Renal cortex interstitium (tissue), 11 donors: ENCODE results near the gene SLC16A3. TPM values are rescaled to one million over a fixed set of nuclear protein-coding genes. Genes with fewer than 3 reads are reported as not detected.

ENCODE experiments used
- DNase-seq, 11 donors: peaks; one replicate each; pipeline ENCODE4 v3.0.0-alpha.2; 2013; ENCODE audit warnings: low read depth in 9 of 11, low spot score in 4 of 11; ENCODE audit errors: extremely low read depth in 1 of 11
- polyA plus RNA-seq, 3 donors: library from polyadenylated mRNA; unstranded; fragments of 120-200 nt; gene quantifications; one replicate each; pipeline ENCODE4 v1.2.1, GENCODE V29; 2013; ENCODE audit not compliant: insufficient read length in 3 of 3

SLC16A3 gene
- polyA plus RNA-seq, 3 donors: 9.0 to 36.8 (median 10.5) TPM

DNA sequence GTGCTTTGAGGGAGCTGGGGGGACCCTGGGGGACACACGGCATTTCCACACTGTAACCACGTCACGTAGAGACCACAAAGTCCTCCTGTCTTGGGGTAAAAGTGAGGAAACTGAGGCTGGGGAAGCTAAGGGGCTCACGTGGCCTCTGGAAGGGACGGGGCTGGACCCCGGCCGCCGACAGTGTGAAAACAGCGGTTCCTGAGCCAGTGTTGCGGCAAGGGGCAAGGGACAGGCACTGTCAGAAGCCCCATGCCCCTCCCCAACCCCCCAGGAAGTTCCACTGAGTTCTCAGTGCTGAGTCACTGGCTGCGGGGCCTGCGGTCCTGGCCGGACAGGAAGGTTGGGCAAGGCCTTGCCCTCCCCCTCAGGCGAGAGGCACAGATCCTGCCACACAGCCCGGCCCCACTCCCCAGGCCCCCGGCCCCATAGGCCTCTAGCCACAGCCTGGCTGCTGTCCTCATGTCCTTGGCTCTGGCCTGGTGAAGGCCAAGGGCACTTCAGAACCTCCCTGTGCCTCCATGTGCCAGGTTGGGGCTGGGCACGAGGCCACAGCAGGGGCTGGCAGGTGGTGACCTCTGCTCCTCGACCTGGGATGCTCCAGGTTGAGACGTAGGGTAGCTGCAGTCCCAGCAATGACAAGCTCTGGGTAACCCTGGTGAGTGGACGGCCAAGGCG, 11.2 kb upstream of the SLC16A3 start:
- no peak for DNase-seq

- no peak for DNase-seq
Observed at GRCh38 chr17:82218349-82219075, 10.3 kb upstream of the SLC16A3 start.

DNA sequence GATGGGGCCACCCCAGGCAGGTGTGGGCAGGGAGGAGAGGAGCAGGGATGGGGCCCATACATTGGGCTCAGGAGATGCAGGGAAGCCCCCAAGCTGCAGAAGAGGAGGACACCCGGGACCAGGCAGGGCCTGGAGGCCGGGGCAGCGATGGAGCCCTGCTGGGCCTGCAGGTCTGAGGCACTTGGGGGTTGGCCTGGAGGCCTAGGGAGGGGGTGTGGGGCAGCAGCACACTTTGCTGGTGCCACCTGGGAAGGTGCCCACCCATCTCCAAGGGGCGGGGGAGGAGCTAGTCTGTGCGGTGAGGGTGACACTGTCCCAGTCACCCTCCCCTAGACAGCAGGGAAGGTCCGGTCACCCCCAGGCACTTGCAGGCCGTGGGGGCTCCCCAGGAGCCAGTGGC, 9.8 kb upstream of the SLC16A3 start:
- DNase-seq: no peak

DNA sequence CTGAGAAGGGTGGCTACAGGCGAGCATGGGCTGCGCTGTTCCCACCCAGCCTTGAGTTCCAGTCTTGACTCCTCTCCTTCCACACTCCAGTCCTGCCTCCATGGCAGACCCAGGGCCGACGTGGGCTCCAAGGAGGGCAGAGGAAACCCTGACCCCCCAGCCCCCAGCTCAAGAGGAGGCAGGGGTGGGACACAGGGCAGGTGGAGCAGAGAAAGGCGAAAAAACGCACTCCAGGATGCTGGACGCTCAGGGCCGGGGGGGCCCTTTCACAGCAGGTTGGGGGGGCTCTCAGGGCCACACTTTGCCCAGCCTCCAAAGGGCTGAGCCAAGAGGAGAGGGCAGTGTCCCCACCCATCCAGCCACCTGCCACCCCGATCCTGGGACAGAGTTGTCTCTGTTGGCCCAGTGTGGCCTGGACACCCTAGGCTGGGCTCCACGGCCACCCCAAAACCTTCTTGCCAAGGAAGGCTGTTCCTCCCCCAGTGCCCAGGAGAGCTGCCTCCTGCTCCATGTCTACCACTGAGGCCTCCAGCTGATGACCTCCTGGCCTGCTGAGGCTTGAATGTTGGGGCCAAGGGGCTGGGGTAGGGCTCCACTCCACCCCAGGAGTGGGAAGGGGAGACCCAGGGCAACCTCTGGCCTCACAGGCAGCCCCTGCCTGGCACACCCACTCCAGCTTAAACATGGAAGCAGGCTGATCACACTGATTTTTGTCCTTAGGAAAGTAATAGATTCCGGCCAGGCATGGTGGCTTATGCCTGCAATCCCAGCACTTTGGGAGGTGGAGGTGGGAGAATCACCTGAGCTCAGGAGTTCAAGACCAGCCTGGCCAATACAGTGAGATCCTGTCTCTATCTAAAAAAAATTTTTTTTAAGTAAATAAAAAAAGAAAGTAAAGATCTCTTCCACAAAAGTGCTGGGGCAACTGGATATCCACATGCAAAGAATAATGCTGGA, 8.8 kb upstream of the SLC16A3 start:
- no peak for DNase-seq

DNA sequence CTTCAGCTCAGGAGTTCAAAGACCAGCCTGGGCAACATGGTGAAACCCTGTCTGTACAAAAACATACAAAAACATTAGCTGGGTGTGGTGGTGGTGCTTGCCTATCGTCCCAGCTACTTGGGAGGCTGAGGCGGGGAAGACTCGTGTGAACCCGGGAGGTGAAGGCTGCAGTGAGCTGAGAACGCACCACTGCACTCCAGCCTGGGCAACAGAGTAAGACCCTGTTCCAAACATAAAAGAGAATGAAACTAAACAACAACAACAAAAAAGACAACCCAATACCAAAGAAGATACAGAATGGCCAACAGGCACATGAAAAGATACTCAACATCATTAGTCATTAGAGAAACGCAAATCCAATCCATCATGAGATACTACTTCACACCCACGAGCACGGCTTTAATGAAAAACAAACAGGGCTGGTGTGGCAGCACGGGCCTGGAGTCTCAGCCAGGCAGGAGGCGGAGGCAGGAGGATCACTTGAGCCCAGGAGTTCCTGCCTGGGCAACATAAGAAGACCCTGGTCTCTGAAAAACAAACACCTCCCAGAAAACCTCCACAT, 7.4 kb upstream of the SLC16A3 start:
- no peak for DNase-seq

- no peak for DNase-seq
Observed at GRCh38 chr17:82222816-82223215, 6.0 kb upstream of the SLC16A3 start.

DNA sequence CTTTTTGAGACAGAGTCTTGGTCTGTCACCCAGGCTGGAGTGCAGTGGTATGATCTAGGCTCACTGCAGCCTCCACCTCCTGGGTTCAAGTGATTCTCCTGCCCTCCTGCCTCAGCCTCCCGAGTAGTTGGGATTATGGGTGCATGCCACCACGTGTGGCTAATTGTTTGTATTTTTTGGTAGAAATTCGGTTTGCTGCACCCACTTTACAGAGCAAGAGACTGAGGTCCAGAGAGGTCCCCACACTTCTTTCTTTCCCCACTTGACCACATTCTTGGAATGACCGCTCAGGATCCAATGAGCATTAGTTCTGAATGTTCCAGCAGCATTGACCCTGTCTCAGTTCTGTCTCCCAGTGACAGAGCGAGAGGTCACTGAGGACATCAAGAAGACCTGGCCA, 5.3 kb upstream of the SLC16A3 start:
- no peak for DNase-seq

DNA sequence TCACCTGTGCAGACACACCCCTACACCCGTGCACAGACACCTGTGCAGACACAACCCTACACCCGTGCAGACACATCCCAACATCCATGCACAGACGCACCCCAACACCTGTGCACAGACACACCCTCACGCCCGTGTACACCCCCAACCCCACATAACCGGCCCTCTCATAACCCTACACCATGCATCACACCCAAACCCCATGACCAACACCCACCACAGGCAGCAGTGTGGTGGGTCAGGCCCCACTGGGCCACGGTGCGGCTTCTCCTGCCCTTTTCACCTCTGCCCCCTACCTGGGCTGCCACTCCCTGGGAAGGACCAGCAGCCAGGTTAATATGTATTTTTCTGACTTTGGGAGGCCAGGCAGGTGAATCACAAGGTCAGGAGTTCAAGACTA, 4.2 kb upstream of the SLC16A3 start:
- no peak for DNase-seq

DNA sequence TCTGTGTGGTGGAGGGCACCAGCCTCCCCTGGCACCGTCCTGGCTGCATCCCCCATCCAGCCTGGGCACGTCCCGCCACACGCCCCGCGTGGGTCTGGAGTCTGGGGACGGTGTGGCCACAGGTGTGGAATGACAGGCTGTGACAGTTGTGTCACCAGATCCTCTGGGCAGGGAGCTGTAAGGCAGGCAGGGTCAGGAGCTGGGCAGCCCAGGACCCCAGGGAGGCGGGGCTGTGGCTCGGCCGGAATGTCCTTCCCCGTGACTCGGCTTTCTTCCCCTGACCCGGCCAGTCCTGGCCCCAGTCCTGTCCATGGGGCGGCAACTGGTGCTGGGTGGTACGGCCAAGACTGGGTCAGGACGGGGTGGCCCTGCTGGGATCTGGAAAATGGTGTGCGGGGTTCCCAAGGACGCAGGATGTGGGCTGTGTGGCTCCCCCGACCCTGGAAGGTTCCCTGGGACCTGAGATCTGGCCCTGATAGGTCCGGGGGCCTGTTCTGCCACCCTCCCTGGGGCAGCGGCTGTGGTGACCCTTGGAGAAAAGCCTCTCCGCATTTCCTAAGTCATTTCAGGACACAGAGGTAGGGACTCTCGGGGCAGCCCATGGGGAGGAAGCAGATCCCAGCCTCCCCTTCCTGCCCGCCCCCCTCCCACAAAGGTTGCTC, 3.3 kb upstream of the SLC16A3 start:
- no peak for DNase-seq

DNA sequence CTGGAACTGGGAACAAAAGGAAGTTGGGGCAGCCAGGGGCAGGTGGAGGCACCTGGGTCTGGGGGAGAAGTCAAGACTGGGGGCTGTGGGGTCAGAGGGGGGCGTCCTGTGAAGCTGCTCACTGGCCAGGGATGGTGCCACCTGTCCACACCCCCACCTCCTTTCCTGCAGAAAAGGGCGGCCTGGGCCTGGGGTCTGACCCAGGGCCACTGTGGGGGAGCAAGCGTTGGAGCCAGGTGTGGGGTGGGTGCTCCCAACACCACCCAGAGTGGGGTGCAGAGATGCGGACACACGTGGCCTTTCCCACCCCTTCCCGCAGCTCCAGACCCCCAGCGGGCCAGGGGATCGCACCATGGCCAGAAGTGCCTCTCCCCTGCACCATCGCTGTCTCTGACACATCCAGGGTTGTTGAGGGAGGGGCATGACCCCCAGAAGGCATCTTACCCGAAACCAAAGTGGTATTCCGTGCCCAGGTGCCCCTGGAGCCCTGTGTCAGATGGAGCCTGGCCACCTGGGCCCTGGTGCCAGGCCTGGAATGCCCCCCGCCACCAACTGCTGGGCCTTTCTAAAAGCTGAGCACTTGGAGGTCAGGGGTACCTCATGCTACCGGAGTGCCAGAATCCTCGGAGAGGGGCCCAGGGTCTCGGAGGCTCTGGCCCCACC, 2.6 kb upstream of the SLC16A3 start:
- no peak for DNase-seq

DNA sequence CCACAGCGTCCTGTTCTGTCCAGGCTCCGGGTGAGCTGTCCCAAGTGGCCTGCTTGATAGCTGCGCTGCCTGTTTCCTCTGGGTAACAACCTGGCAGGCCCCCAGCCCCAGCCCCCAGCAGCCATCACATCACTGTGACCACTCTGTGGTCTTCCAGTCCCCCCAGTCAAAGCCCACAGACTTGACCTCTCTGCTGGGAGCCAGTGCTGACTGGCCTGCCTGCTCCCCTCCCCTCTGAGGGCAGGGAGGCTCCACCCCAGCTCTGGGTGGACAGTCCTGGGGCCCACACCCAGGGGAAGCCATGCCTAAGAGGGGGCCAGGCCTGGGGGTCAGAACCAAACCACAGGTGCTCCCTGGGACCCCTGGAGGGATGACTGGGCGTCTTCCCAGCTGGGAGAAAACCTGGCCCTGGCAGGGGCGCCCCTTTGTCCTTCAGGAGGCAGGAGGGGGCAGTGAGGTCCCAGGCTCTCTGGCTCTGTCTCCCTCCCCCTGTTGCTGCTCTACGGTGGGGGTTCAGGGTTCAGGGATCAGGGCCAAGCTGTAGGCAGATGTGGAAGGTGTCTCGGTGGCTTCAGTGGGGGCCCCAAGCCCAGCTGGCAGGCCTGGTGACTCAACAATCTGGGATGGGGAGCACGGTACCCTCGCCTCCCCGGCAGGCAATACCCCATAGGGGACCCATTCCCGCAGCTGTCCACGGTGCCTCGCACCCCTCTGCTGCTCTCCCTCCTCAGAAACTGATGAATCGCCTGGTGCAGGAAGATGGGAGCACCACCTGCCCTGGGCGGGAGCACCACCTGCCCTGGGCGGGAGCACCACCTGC, 1.8 kb upstream of the SLC16A3 start:
- DNase-seq: no peak

DNA sequence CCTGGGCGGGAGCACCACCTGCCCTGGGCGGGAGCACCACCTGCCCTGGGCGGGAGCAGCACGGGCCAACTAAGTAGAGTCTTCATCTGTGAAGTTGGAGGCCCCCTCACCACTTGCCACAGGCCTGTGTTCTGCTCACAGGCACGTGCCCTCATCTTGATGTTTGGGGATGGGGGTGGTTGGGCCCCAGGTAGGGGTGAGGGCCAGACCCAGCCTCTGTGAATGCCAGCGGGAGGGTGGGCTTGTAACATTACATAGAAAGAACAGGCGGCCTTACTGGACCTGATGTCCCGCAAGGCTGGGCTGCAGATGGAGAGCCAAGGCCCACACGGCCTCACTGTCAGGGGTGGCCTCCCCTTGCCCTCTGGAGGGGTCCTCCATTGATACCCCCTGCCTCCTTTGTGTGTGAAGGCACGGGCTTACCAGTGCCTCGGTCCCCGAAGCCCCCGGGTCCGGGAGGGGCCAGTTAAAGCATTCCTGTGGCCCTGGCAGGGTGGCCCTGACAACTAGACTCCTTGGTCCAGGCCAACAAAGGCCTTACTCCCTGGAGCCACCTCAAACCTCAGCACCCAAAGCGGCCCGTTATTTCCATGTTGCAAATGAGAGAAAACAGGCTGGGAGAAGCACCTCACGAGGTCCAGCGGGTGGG, 1.1 kb upstream of the SLC16A3 start:
- no peak for DNase-seq

GRCh38 chr17:82228278-82228841, 482 bp upstream of the SLC16A3 start:
- no peak for DNase-seq

DNA sequence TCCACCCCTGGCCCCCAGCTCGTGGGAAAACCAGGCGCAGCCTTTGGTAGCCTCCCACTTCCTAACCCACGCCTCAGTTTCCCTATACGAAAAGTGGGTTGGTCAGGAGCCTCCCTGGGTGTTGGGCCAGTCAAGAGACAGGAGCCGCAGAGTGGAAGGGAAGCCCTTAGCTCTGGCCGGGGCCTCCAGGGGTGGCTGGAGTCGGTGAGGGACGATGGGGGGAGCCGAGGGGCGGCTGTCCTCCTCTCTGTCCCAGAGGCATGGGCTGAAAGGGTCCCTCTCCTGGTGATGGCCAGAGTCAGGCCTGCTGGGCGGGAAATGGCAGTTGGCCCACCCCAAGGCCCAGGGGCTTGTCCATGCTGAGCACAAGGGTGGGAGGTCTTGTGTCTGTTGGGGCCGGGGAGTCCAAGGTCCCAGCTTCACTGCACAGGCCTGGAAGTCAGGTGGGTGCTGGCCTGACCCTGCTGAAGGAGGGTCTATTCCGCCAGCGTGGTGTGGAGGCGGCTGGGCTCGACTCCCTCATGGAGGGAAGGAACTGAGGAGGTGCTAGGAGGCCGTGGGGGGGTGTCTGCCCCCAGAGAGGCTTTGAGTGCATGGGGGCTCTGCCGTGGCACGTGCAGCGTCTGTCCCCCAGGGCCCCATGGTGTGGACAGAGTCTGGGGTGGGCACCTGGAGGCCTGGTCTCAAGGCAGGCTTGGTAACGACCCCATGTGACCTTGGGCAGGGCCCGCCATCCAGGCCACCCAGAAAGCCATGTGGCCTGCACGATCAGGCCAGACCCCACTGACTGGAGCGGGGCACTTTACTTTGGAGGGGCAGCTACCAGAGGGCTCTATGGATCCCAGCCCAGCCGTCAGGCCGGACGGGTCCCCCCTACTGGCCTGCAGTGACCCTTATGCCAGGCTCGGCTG, 1.1 kb downstream of the SLC16A3 start:
- no peak for DNase-seq

GRCh38 chr17:82230609-82231311, 1.9 kb downstream of the SLC16A3 start:
- DNase-seq: peak in 2 of 11 donors; percentile 68 to 69

- DNase-seq: no peak
Observed at GRCh38 chr17:82231312-82231561, 2.4 kb downstream of the SLC16A3 start.
